Right atrium auricular region (tissue), 2 donors: ENCODE measurements around the gene TRIM41. TPM values are rescaled to one million over a fixed set of nuclear protein-coding genes. Genes with fewer than 3 reads are reported as not detected.
A peak's percentile ranks its signal among the peaks of the same experiment; 100 is the strongest.

Experiments used
- DNase-seq: peaks from one replicate; pipeline ENCODE4 v3.0.0-alpha.2; 2019; ENCODE audit warnings: low spot score
- H3K27ac ChIP-seq, 2 donors: fragments of 200-600 bp; sonication (generic); 1 replicate in 1 of 2; 2 replicates in 1 of 2; pipeline ENCODE4 v1.5.1; 2016 to 2019
- H3K27me3 ChIP-seq, 2 donors: fragments of 200-600 bp; sonication (generic); one replicate each; pipeline versions ENCODE4 v1.5.1 to v1.6.0; 2017 to 2019
- H3K36me3 ChIP-seq: fragments of 200-600 bp; sonication (generic); one replicate; pipeline ENCODE4 v1.5.1; 2016
- H3K4me1 ChIP-seq, 2 donors: fragments of 200-600 bp; sonication (generic); one replicate each; pipeline versions ENCODE4 v1.5.1 to v1.6.0; 2017 to 2019
- H3K4me3 ChIP-seq, 2 donors: fragments of 200-600 bp; sonication (generic); 1 replicate in 1 of 2; 2 replicates in 1 of 2; pipeline ENCODE4 v1.5.1; 2017 to 2019; ENCODE audit warnings: mild to moderate bottlenecking in 1 of 2, moderate library complexity in 1 of 2
- H3K9me3 ChIP-seq, 2 donors: fragments of 200-600 bp; sonication (generic); one replicate each; pipeline ENCODE4 v1.5.1; 2019
- total RNA-seq, 2 donors: library from RNA; depleted of rRNA; stranded (reverse); fragments of >200 nt; gene quantifications; one replicate each; pipeline ENCODE4 v1.1.0, GENCODE V29; 2016
- TF ChIP-seq, protein P1 (sequence below), 2 donors: fragments of 200-600 bp; sonication (generic); IDR thresholded peaks; one replicate each; pipeline ENCODE4 v1.5.1; 2019; ENCODE audit warnings: antibody characterized with exemption in 2 of 2

TRIM41 gene
- total RNA-seq, 2 donors from 2014 or later, result 10.0 to 11.2 TPM

GRCh38 chr5:181246276-181247049 is 23.4 kb downstream of the TRIM41 start:
- peaks cover 0 to 73% of the 10 kb centered on the region in 2 donors for H3K4me1 ChIP-seq
- peaks cover 9% of the 10 kb centered on the region for H3K36me3 ChIP-seq
- peak overlapping the region; percentile 73 to 82 for H3K4me3 ChIP-seq
- no peaks in the 10 kb centered on the region for H3K27me3 ChIP-seq
- TF ChIP-seq, protein P1, sequence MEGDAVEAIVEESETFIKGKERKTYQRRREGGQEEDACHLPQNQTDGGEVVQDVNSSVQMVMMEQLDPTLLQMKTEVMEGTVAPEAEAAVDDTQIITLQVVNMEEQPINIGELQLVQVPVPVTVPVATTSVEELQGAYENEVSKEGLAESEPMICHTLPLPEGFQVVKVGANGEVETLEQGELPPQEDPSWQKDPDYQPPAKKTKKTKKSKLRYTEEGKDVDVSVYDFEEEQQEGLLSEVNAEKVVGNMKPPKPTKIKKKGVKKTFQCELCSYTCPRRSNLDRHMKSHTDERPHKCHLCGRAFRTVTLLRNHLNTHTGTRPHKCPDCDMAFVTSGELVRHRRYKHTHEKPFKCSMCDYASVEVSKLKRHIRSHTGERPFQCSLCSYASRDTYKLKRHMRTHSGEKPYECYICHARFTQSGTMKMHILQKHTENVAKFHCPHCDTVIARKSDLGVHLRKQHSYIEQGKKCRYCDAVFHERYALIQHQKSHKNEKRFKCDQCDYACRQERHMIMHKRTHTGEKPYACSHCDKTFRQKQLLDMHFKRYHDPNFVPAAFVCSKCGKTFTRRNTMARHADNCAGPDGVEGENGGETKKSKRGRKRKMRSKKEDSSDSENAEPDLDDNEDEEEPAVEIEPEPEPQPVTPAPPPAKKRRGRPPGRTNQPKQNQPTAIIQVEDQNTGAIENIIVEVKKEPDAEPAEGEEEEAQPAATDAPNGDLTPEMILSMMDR (IDR thresholded peaks at IDR 0.05), result no peak
- no peaks in the 10 kb centered on the region for H3K9me3 ChIP-seq
- peak; percentile 94 for DNase-seq
- H3K27ac ChIP-seq, result peak overlapping the region; percentile 94 to 99

- peak overlapping the region; percentile 73 to 82 for H3K4me3 ChIP-seq
- H3K9me3 ChIP-seq, result no peaks in the 10 kb centered on the region
- TF ChIP-seq, protein P1 (IDR thresholded peaks at IDR 0.05), result no peak
- H3K36me3 ChIP-seq, result peaks cover 12% of the 10 kb centered on the region
- H3K27me3 ChIP-seq, result no peaks in the 10 kb centered on the region
- DNase-seq, result no peak
- peaks cover 0 to 71% of the 10 kb centered on the region in 2 donors for H3K4me1 ChIP-seq
- peak overlapping the region; percentile 94 to 99 for H3K27ac ChIP-seq
Observed at GRCh38 chr5:181248277-181248676, 25.2 kb downstream of the TRIM41 start.

DNA sequence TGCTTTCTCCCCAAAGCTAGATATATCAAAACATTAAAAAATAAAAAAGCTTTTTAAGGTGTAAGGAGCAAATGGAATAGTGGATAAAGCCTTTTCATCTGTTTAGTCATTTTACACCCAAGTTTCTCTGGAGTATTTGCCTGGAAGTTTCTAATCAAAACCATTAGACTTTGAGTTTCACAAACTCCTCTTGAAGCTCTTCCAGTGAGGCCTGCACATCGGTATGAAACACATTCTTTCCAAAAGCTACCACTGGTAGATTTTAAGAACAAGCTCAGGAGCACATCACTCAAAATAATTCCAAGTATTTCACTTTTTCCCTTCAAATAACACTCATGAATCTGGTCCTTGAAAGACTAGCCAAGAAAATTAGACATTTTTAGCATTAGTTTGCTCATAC is 32.2 kb downstream of the TRIM41 start:
- TF ChIP-seq, protein P1 (IDR thresholded peaks at IDR 0.05), result no peak
- no peak overlapping the region for H3K27ac ChIP-seq
- no peaks in the 10 kb centered on the region for H3K27me3 ChIP-seq
- H3K9me3 ChIP-seq, result no peaks in the 10 kb centered on the region
- H3K36me3 ChIP-seq, result peaks cover 25% of the 10 kb centered on the region
- peaks cover 0 to 90% of the 10 kb centered on the region in 2 donors for H3K4me1 ChIP-seq
- H3K4me3 ChIP-seq, result no peak overlapping the region
- DNase-seq, result no peak

- no peak overlapping the region for H3K27ac ChIP-seq
Observed at GRCh38 chr5:181255836-181256578, 32.9 kb downstream of the TRIM41 start.

DNA sequence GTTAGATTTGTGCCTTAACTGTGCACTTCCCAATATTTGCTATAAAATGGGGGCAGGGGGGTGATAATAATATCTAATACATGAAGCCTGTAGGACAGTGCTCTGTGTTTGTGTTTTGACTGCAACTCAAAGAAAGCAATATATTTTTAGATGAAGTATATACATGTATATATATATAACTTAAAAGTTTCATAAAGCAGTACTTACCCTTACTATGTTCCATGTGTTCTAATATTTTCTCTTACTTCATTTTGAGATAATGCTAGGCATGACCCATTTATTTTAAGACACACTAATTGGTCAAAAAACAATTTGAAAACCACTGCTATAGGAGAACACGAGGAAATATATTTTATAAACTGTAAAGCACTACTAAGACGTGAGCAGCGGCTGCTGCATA is 35.5 kb downstream of the TRIM41 start:
- H3K27me3 ChIP-seq, result no peaks in the 10 kb centered on the region
- H3K4me1 ChIP-seq, result peaks cover 0 to 76% of the 10 kb centered on the region in 2 donors
- DNase-seq, result no peak
- TF ChIP-seq, protein P1 (IDR thresholded peaks at IDR 0.05), result no peak
- H3K36me3 ChIP-seq, result peaks cover 10% of the 10 kb centered on the region
- H3K9me3 ChIP-seq, result no peaks in the 10 kb centered on the region
- peak overlapping the region in 1 of 2 donors; percentile 0 for H3K27ac ChIP-seq
- peak overlapping the region; percentile 64 to 94 for H3K4me3 ChIP-seq

More at GRCh38 chr5:181255836-181256578, 32.9 kb downstream of the TRIM41 start:
- no peak overlapping the region for H3K4me3 ChIP-seq
- peaks cover 0 to 85% of the 10 kb centered on the region in 2 donors for H3K4me1 ChIP-seq
- H3K9me3 ChIP-seq, result no peaks in the 10 kb centered on the region
- peaks cover 25% of the 10 kb centered on the region for H3K36me3 ChIP-seq
- no peaks in the 10 kb centered on the region for H3K27me3 ChIP-seq
- TF ChIP-seq, protein P1 (IDR thresholded peaks at IDR 0.05), result no peak
- no peak for DNase-seq
